Measurements from ENCODE around the gene ITPRIP.

ITPRIP gene

DNA sequence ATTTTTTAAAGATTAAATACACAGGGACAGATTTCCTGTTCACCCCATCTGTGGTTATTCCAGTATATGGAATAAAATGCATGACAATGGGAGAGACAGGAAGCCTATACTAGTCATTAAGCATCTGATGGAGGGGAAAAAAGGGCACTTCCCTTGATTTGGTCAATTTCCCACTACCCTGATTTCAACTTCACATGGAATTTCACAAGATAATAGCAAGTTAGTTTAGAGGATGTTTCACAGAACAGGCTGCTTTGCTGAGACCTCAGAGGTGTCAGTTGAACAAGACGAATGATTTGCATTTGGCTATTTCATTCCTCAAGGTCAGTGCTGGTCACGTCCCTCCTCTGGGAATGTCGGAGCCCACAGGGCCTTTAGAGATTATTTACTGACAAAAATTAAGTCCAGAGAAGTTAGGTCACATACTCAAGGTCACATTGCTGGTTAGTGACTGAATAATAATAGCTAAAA is 4.7 kb upstream of the ITPRIP start:
- DNase-seq (ENCODE audit: low read depth in 2 of 2) = no peak

DNA sequence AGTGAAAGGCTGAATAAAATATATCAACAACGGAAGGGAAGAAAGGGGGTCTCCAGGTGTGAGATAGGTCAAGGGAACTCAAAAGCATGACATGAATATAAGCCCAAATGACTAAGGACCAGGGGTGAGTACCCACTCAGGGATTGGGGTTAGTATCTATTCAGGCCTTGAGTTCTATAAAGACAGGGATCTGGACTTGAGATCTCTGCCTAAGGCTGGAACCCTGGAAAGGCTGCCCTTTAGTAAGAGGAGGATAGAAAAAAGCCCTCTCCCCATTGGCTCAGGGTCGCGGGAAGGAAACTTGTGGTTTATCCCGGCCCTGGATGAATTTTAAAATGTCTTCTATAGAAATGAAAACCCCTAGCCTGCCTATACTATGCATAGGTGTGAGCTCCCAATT is 2.4 kb upstream of the ITPRIP start:
- no peak for DNase-seq (ENCODE audit: low read depth in 2 of 2)

DNA sequence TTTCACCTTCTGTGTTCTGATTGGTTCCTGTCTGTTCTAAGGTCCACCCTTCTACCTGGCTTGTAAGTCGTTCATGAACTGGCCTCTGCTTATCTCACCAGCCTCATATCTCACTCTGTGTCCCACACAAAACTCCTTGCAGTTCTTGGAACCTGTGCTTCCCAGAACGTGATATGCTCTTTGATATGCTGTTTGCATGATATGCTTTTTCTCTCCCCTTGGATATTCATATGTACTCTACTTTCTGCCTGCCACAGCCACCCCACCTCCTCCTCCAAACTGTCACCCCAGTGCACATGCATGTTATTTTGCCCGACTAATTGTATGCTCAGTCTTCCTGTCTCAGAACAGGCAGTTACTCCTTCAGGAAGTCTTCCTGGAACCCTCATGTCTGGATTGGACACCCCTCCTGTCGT is 1.9 kb upstream of the ITPRIP start:
- DNase-seq (ENCODE audit: low read depth in 2 of 2) = no peak

DNA sequence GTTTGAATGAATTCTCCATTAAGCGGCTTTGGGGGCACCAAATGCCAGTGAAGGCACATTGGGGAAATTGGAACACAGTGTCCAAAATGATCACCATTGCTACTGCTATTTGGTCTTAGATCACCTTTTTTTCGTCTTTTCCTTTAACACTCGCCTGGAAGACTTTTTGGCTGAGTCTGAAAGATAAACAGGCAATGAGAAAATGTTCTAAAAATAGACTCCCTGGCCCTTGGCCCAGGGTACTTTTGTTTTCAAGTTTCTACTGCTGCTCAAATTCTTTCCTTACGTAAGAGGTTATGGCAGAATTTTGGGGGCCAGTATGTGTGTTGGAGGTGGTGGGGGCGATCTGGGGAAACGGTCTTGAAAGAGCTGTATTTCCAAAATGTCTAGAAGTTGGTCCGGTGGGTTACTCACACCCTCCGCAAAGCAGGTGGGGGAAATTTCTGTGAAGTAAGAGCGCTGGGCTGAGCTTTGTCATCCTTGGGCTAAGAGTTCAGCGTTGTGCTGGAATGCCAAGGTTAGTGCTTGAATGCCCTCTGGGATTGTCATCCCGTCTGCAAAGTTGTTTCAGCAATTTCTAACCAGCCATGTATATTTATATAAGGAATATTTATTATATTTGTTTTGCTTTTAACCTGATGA is 1.3 kb upstream of the ITPRIP start:
- DNase-seq (ENCODE audit: low read depth in 2 of 2) = no peak

- DNase-seq (ENCODE audit: low read depth in 2 of 2) = no peak
Measured at GRCh38 chr10:104337521-104337984, 712 bp downstream of the ITPRIP start.

DNA sequence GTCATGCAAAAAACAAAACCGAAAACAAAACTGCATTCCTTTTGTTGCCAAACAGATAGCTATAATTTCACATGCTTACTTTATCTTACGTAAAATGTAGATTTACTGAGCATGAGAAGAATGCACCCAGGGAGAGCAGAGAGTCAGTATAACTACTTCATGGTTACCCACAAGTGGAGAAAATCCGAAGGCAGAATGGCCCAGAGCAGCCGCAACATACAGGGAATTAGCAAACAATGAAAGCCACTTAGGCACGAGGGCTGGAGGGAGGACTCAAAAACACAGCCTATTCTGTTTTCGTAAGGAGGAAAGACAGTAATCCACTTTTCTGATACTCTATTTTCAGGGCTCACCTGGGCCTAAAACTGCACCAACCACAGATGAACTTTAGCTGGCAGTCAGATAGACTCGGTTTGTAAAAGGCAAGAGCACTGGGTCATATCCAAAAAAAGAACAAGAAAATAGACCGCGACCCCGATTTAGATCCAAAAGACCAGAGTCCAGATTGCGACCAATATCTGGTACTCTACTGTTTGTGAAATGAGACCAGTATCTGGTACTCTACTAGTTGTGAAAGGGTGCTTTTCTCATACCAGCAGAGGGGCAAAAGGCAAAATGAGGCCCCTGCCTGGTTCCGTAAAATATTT is 1.3 kb downstream of the ITPRIP start:
- DNase-seq (ENCODE audit: low read depth in 2 of 2) = no peak

DNA sequence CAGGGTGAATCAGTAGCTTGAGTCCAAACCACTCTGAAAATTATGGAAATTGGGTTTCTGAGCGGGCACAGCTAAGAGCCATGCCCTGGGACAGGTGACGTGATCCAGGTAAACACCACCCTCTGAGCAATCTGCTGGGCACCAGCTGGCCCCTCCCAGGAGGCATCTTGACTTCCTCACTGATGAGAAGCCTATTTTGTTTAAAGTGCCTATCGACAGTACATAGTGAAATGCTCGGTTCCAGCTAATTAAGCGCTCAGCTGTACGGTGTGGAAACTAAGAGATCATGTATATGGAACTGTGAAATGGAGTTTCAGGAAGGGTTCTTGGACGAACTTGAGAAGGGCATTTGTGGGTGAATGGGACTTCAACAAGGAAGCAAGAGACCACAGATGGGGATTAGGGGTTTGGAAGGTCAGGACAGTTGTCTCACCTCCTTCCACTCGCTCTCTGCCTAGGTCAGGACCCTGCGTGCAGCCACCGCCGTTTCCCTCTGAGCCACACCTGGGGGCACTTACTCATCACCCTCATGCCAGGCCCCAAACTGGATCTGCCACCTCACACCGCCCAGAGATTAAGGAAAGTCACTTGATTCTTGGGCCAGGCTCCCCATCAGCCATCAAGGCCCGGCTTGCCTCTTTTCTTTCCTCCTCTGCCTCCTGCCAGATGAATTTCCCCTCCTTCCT is 3.2 kb downstream of the ITPRIP start:
- DNase-seq (ENCODE audit: low read depth in 2 of 2) = no peak

- no peak for DNase-seq (ENCODE audit: low read depth in 2 of 2)
Measured at GRCh38 chr10:104334561-104334960, 3.7 kb downstream of the ITPRIP start.

DNA sequence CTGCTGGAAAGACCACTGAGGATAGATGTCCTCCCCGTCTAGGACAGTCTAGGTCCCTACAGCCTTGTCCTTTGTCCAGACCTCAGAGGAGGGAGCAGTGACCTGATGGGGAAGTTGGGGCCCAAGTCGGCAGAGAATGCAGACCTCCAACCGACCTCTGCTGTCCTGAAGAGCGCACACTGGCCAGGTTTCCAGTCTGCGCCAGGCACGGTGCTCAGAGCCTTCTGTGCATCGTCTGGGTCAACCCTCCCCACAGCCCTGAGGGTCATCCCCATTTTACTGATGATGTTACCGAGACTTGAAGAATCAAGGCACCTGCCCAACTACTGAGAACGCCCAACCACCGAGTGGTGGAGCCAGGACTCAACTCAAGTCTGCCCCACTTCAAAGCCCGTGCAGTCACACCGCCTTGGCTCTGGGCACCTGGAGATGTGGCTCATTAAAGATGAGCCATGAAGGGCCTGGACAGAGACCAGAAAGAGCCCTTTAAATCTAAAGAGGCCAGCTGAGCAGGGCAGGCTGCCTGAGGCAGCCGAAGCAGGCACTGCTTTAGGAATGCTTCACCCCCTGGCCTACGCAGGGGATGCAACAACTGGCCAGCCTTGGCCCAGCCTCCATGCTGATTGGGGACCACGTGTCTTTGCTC is 4.4 kb downstream of the ITPRIP start:
- DNase-seq (ENCODE audit: low read depth in 2 of 2) = no peak

- peak in 1 of 2 donors; percentile 39 for DNase-seq (ENCODE audit: low read depth in 2 of 2)
Measured at GRCh38 chr10:104333032-104333727, 5.1 kb downstream of the ITPRIP start.

DNA sequence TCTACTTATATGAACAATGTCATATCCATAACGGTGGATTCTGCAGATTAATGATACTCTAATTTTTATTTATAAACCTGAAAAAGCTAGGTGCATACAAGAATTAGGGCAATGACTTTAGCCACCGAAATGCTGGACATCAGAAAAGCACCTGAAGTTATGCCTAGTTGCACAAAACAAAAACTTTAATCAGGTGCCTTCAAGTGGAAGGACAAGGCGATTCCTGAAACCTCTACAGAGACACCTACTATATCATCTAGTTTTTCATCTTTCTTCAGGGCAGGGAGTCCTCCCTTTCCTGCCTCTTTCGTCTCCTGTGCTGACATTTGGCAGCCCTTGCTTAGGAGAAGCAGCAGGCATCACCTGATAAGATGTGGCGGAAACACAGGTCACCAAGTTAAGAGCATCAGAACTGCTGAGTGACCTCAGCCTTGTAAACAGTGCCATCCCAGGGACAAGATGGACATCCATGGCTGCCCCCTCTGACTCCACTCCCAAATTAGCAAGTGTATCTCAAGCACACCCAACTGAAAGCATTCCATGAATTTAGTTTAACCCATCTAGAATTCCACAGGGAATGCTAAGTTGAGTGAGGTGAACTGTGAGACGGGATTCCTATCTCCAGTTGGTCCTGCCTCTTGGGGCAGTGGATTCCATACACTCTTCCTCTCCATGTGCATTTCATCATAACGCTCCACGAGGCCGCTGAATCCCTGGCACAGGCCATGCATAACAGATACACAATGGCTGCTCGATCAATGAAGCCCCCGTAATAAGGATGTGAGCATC is 5.8 kb downstream of the ITPRIP start:
- DNase-seq (ENCODE audit: low read depth in 2 of 2) = no peak

GRCh38 chr10:104331208-104331838 is 6.9 kb downstream of the ITPRIP start:
- no peak for DNase-seq (ENCODE audit: low read depth in 2 of 2)

DNA sequence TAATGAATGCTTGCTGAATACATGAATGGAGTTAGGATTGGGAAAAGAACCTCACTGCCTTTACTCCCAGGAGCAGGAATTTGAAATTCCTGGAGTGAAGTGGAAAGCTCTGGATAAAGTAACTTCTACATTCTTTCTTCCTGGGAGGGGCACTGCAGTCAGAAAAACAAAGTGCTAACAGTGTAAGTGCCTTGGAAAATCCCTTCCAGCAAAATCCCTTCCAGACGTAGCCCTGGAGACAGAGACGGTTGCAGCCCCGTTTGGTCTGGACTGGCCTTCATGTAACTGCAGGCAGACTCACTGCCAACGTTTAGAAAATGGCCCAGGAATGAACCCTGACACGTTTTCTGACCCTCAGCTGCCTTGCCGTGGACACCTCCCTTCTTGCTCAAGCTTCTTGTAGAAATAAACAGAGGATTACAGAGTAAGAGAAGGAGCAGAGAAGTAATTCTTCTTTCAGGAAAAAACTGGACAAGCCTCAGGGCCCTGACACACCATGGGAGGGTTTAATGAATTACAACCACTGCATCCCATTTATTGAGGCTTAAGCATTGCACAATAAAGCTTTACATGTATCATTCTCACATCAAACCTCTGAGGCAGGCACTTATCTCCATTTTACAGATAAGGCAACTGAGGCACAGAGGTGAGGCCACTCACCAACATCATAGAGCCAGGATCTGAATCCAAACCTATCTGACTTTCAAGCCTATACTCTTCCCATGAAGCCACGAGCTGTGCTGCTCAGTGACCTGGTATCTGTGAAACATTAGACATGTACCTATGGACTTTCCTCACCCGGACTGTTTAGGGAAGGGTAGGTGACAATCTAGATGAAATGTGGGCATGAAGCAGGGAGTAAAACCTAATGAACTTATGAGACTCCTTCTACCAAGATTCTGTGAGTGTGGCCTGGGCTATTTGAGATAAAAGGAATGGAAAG is 7.8 kb downstream of the ITPRIP start:
- DNase-seq (ENCODE audit: low read depth in 2 of 2) = no peak

- DNase-seq (ENCODE audit: low read depth in 2 of 2) = no peak
Measured at GRCh38 chr10:104329735-104330134, 8.5 kb downstream of the ITPRIP start.

- peak; percentile 57 to 70 for DNase-seq (ENCODE audit: low read depth in 2 of 2)
Measured at GRCh38 chr10:104328896-104329710, 9.2 kb downstream of the ITPRIP start.

DNA sequence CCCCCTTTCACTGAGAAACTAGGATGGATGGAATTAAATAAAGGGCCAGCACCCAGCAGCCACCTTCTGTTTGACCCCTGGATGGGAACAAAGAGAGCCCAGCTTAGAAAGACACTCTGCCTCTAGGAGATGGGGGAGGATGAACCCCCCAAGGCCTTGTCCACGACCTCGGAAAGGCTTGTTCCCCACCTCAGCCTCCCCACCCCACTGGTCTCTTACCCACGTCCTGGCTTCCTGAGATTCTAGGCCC is 9.7 kb downstream of the ITPRIP start:
- no peak for DNase-seq (ENCODE audit: low read depth in 2 of 2)

DNA sequence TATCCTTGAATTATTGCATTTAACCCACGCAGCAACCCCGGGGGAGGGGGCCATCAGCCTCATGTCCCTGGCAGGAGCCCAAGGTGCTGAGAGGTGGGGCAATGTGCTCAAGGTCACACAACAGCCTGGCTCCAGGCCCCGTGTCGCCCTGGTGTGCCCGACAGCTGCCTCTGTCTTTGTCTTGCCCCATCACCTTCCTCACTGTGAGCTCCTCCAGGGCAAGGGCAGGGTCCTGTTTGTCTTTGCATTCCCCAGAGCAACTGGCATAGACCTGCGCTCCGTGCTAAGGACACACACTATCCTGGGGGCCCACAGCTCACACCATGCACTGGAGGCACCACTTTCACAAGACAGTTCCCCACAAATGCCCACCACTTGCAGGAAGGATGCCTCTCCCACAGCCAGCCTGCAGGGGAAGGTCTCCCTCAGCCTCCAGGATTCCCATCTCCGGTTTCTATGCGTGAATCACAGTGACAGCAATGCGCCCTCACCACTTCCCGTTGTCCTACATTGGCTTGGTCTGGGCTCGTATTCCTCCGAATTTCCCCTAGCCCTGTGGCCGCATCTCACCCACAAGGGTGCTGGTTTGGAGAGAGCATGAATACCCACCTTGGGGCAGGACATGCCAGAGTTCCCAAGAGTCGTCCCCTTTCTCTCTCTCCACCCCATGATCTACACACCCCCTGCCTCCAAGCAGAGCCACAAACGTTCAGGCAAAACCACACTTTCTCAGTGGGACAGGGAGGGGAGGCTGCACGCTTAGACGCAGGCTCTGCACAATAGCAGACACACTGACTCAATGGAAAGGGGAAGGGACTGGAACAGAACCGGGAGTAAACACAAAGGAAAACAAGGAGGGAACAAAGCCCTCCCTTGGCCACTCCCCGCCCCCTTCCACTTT is 10.3 kb downstream of the ITPRIP start:
- DNase-seq (ENCODE audit: low read depth in 2 of 2) = no peak
